Measurements from ENCODE around the gene PCNX1.
"Not testable (repeated sequence)": the region's sequence is repeated elsewhere in the genome, so short reads cannot be mapped to it uniquely, and the experiment has no call there.

PCNX1 gene

GRCh38 chr14:71022939-71023338 is 115.7 kb downstream of the PCNX1 start:
- DNase-seq, result no peak

- DNase-seq, result no peak
Observed at GRCh38 chr14:71029236-71029781, 122.0 kb downstream of the PCNX1 start.

- no peak for DNase-seq
Observed at GRCh38 chr14:71031000-71031399, 123.7 kb downstream of the PCNX1 start.

GRCh38 chr14:71036433-71036832 is 129.2 kb downstream of the PCNX1 start:
- no peak for DNase-seq

- no peak for DNase-seq
Observed at GRCh38 chr14:71048393-71048792, 141.1 kb downstream of the PCNX1 start.

- DNase-seq, result no peak
Observed at GRCh38 chr14:71049435-71050133, 142.3 kb downstream of the PCNX1 start.

GRCh38 chr14:71050227-71050823 is 143.1 kb downstream of the PCNX1 start:
- DNase-seq, result no peak

GRCh38 chr14:71054706-71055105 is 147.4 kb downstream of the PCNX1 start:
- DNase-seq, result no peak

- DNase-seq, result no peak
Observed at GRCh38 chr14:71056168-71056567, 148.9 kb downstream of the PCNX1 start.

GRCh38 chr14:71060274-71060673 is 153.0 kb downstream of the PCNX1 start:
- DNase-seq, result no peak

- DNase-seq, result no peak
Observed at GRCh38 chr14:71060825-71061455, 153.7 kb downstream of the PCNX1 start.

- no peak for DNase-seq
Observed at GRCh38 chr14:71061458-71061857, 154.2 kb downstream of the PCNX1 start.

- DNase-seq, result no peak
Observed at GRCh38 chr14:71062581-71063303, 155.5 kb downstream of the PCNX1 start.

- DNase-seq, result no peak
Observed at GRCh38 chr14:71063351-71063750, 156.1 kb downstream of the PCNX1 start.

GRCh38 chr14:71064747-71065146 is 157.5 kb downstream of the PCNX1 start:
- not testable (repeated sequence) for DNase-seq

GRCh38 chr14:71070169-71070568 is 162.9 kb downstream of the PCNX1 start:
- DNase-seq, result no peak

- no peak for DNase-seq
Observed at GRCh38 chr14:71071042-71071441, 163.8 kb downstream of the PCNX1 start.

- DNase-seq, result no peak
Observed at GRCh38 chr14:71076462-71077092, 169.3 kb downstream of the PCNX1 start.

- DNase-seq, result no peak
Observed at GRCh38 chr14:71078500-71078899, 171.2 kb downstream of the PCNX1 start.

GRCh38 chr14:71086567-71086966 is 179.3 kb downstream of the PCNX1 start:
- DNase-seq, result no peak

- no peak for DNase-seq
Observed at GRCh38 chr14:71089971-71090370, 182.7 kb downstream of the PCNX1 start.

GRCh38 chr14:71094722-71095121 is 187.5 kb downstream of the PCNX1 start:
- no peak for DNase-seq

- no peak for DNase-seq
Observed at GRCh38 chr14:71096947-71097346, 189.7 kb downstream of the PCNX1 start.
